ENCODE measurements around the gene ATAT1.

The ATAT1 gene

GRCh38 chr6:30689022-30689865 lies 62.6 kb downstream of the ATAT1 start:
- H3K4me3 ChIP-seq (ENCODE audit: low read depth, low read length) = peak overlapping the region; percentile 75
- TF ChIP-seq CTCF (IDR thresholded peaks at IDR 0.05; ENCODE audit: low read depth, low read length, missing control alignments) = no peak
- DNase-seq (ENCODE audit: low read depth) = no peak

GRCh38 chr6:30689985-30690384 lies 63.3 kb downstream of the ATAT1 start:
- TF ChIP-seq CTCF (IDR thresholded peaks at IDR 0.05; ENCODE audit: low read depth, low read length, missing control alignments) = no peak
- no peak for DNase-seq (ENCODE audit: low read depth)
- peak overlapping the region; percentile 75 for H3K4me3 ChIP-seq (ENCODE audit: low read depth, low read length)

DNA sequence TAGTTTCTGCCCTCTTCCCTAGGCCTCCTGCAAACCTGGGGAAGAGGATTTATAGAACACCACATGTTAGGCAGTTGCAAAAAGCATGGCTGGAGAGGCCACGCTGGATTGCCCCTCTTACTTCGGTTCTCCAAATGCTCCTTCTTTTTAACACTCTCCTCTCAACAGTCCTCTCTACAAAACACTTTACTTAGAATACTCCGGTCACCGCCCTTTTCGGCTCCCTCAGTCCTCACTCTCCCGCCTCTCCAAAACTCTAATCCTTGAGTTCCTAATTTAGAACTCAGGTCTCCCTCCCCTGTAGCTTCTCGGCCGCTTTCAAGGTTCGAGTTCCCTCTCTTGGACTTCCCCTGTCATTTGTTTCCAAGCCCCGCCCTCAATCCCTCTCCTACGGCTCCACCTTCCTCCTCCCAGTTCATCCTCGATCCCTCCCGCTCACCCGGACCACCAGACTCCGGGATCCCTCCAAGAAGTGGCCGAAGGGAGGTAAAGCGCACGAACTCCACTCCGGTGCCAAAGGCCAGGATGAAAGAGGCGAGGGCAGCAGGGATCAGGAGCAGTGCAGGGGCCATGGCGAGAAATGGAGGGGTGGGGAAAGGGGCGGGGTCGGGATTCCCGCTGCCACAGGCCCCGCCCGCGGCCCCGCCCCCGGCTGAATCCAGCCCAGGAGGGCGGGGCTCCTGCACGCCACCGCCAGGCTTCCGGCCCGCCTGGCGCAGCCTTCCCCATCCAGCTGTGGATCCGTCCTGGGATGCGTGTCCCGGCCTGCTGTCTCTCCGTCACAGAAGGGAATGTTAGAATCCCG lies 63.9 kb downstream of the ATAT1 start, which contains the start of gene NRM:
NRM (minus strand) TSS at position 582 of the 805 bp plus-strand sequence; CDS start at position 572, 10 bp downstream.
- peak within 1 kb of the TSS; percentile 75 for H3K4me3 ChIP-seq (ENCODE audit: low read depth, low read length)
- DNase-seq (ENCODE audit: low read depth) = no peak
- TF ChIP-seq CTCF (IDR thresholded peaks at IDR 0.05; ENCODE audit: low read depth, low read length, missing control alignments) = no peak

DNA sequence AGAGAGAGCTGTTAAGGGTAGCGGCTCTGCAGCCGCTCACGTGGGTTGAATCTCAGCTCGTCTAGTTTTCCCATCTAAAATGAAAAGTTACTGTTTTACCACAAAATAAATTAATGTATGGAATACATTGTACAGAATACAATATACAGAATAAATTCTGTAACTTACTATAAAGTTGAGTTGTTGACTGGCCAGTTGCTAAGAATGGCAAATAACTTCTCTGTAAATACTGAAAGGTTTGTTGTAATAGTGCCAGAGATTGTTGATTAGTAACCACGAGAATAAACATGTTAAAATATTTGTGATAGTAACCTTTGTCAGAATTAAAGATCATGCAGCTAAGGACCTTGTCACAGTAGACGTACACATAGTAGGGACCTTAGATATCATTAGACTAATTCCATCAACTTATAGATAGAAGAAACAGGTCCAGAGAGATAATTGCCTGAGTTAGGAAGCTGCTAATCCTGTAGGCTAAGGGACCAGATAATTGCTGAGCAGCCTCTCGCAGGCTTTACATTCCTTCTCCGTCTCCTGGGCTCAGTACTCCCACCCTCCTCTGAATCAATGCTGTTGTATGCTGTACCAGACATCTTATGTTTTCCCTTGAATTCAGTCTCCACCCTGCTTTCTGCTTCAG lies 64.7 kb downstream of the ATAT1 start:
- DNase-seq (ENCODE audit: low read depth) = no peak
- peak overlapping the region; percentile 75 for H3K4me3 ChIP-seq (ENCODE audit: low read depth, low read length)
- TF ChIP-seq CTCF (IDR thresholded peaks at IDR 0.05; ENCODE audit: low read depth, low read length, missing control alignments) = no peak
